GM19023 (cell line): ENCODE measurements around the gene KCNK10.
A peak's percentile ranks its signal among the peaks of the same experiment; 100 is the strongest.

Experiments
- ATAC-seq: cut with Tn5 transposase; IDR thresholded peaks from one replicate; pipeline ENCODE4 v1.9.1; 2021; ENCODE audit warnings: mild to moderate bottlenecking, moderate library complexity; ENCODE audit not compliant: unreplicated experiment

KCNK10 gene

GRCh38 chr14:88323086-88323522, at the start of gene KCNK10:
Gene KCNK10, minus strand, starts transcription at chr14:88323269. Its CDS starts 471 bp downstream, at chr14:88322798.
- ATAC-seq: peak; percentile 20

GRCh38 chr14:88369496-88369895, 46.4 kb upstream of the KCNK10 start:
- ATAC-seq: no peak

- no peak for ATAC-seq
These were observed 41.8 kb upstream of the KCNK10 start for GRCh38 chr14:88364710-88365413.

GRCh38 chr14:88363644-88364043, 40.6 kb upstream of the KCNK10 start:
- ATAC-seq: no peak

GRCh38 chr14:88359500-88359899, 36.4 kb upstream of the KCNK10 start:
- ATAC-seq: no peak

- no peak for ATAC-seq
These were observed 31.3 kb upstream of the KCNK10 start for GRCh38 chr14:88354358-88354757.

- ATAC-seq: no peak
These were observed 29.6 kb upstream of the KCNK10 start for GRCh38 chr14:88352698-88353097.

GRCh38 chr14:88351966-88352691, 29.1 kb upstream of the KCNK10 start:
- ATAC-seq: no peak

- no peak for ATAC-seq
These were observed 25.5 kb upstream of the KCNK10 start for GRCh38 chr14:88348546-88348945.

GRCh38 chr14:88346048-88346639, 23.1 kb upstream of the KCNK10 start:
- no peak for ATAC-seq

- no peak for ATAC-seq
These were observed 19.9 kb upstream of the KCNK10 start for GRCh38 chr14:88342980-88343379.

GRCh38 chr14:88340357-88340756, 17.3 kb upstream of the KCNK10 start:
- no peak for ATAC-seq

- no peak for ATAC-seq
These were observed 10.0 kb upstream of the KCNK10 start for GRCh38 chr14:88333036-88333435.

- no peak for ATAC-seq
These were observed 4.4 kb upstream of the KCNK10 start for GRCh38 chr14:88327497-88327896.

GRCh38 chr14:88326352-88327103, 3.5 kb upstream of the KCNK10 start:
- no peak for ATAC-seq

GRCh38 chr14:88325883-88326282, 2.8 kb upstream of the KCNK10 start:
- ATAC-seq: no peak

GRCh38 chr14:88324930-88325329, 1.9 kb upstream of the KCNK10 start:
- ATAC-seq: no peak

- ATAC-seq: no peak
These were observed 1.4 kb upstream of the KCNK10 start for GRCh38 chr14:88324491-88324890.

GRCh38 chr14:88323523-88324199, 592 bp upstream of the KCNK10 start:
- peak; percentile 75 for ATAC-seq

GRCh38 chr14:88322504-88323085, 474 bp downstream of the KCNK10 start:
- ATAC-seq: no peak
